Fibroblast of pulmonary artery (primary cell): Measurements from ENCODE around the gene ZHX3.

Experiments used
- DNase-seq: peaks from one replicate; pipeline ENCODE4 v3.0.0-alpha.2; 2010; ENCODE audit warnings: low read depth
- H3K4me3 ChIP-seq: replicated peaks from 2 replicates; pipeline ENCODE4 v1.5.1; 2011; ENCODE audit warnings: low read depth, mild to moderate bottlenecking, control low read depth, low read length, moderate library complexity
- CTCF ChIP-seq: IDR thresholded peaks from 2 replicates; pipeline ENCODE4 v1.5.1; 2011; ENCODE audit warnings: mild to moderate bottlenecking, control low read depth, low read length, inconsistent platforms; ENCODE audit errors: missing control alignments

Gene ZHX3

GRCh38 chr20:41232973-41233926, 84.3 kb downstream of the ZHX3 start:
- no peak overlapping the region for H3K4me3 ChIP-seq
- DNase-seq: peak; percentile 88

GRCh38 chr20:41231136-41231535, 86.4 kb downstream of the ZHX3 start:
- TF ChIP-seq CTCF: no peak

More at GRCh38 chr20:41232973-41233926, 84.3 kb downstream of the ZHX3 start:
- TF ChIP-seq CTCF: no peak

GRCh38 chr20:41230136-41230535, 87.4 kb downstream of the ZHX3 start:
- DNase-seq: no peak
- TF ChIP-seq CTCF: no peak

More at GRCh38 chr20:41231136-41231535, 86.4 kb downstream of the ZHX3 start:
- no peak overlapping the region for H3K4me3 ChIP-seq
- no peak for DNase-seq

GRCh38 chr20:41229259-41229658, 88.3 kb downstream of the ZHX3 start:
- no peak overlapping the region for H3K4me3 ChIP-seq
- no peak for TF ChIP-seq CTCF
- DNase-seq: peak; percentile 45

More at GRCh38 chr20:41230136-41230535, 87.4 kb downstream of the ZHX3 start:
- H3K4me3 ChIP-seq: no peak overlapping the region

- DNase-seq: no peak
- H3K4me3 ChIP-seq: no peak overlapping the region
- no peak for TF ChIP-seq CTCF
Measured at GRCh38 chr20:41228858-41229257, 88.7 kb downstream of the ZHX3 start.

- DNase-seq: no peak
- TF ChIP-seq CTCF: no peak
- no peak overlapping the region for H3K4me3 ChIP-seq
Measured at GRCh38 chr20:41226426-41226825, 91.1 kb downstream of the ZHX3 start.
